MM.1S (cell line): ENCODE data around the gene PHACTR1.

Experiments
- CTCF ChIP-seq: fragments of 300-600 bp; sonication (generic); IDR thresholded peaks from 2 replicates; pipeline ENCODE4 v1.5.1; 2016; ENCODE audit warnings: antibody characterized with exemption, low read length, mixed read lengths
- EZH2 ChIP-seq: fragments of 300-600 bp; sonication (generic); optimal IDR thresholded peaks from 2 replicates; pipeline ENCODE3; 2017; ENCODE audit warnings: low read depth, mild to moderate bottlenecking, antibody characterized with exemption, low read length, mixed read lengths
- EZH2phosphoT487 ChIP-seq: fragments of 300-600 bp; sonication (generic); IDR thresholded peaks from 2 replicates; pipeline ENCODE4 v1.6.1; 2018; ENCODE audit warnings: antibody characterized with exemption, low read length

GRCh38 chr6:13319891-13320564 lies 603.5 kb downstream of the PHACTR1 start:
- TF ChIP-seq CTCF, result no peak
- no peak for TF ChIP-seq EZH2
- TF ChIP-seq EZH2phosphoT487, result no peak
